ENCODE measurements around the gene ZNF446. TPM values are rescaled to one million over a fixed set of nuclear protein-coding genes. Genes with fewer than 3 reads are reported as not detected.

The ZNF446 gene
- total RNA-seq, 1 experiment from 2014 or later = 8.9 TPM

DNA sequence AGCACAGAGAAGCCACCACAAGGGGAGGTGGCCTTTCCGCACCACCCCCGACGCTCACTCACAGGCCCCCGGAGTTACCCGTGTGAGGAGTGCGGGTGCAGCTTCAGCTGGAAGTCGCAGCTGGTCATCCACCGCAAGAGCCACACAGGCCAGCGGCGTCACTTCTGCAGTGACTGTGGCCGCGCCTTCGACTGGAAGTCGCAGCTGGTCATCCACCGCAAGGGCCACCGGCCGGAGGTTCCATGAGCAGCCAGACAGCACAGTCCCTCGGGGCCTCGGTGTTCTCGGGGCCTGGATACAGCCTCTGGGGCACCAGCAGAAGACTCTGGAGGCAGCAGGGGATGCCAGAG lies 4.3 kb downstream of the ZNF446 start:
- no peak overlapping the region for H3K4me3 ChIP-seq (ENCODE audit: low read length)

DNA sequence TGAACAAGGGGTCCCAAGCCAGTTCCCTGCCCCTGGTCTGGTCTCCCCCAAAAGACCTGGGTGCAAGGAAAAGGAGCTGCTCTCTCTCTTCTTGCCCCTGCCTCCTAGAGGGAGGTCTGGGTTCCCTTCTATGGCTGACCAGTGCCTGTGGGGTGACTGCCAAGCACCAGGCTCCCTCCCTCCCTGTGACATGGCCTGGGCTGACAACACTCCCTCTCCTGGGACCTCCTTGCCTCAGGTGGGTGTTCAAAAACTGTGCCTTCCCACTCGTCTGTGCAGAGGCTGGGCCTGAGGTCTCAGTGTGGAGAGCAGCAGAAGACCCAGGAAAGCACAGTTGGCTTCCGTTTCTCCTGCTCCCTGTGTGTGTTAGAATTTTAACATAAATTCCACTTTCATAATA lies 4.7 kb downstream of the ZNF446 start:
- no peak overlapping the region for H3K9ac ChIP-seq (ENCODE audit: low read length)
- DNase-seq (no peak), ATAC-seq (no peak)
- BruUV-seq (replicated peaks) = no TSS peak
- TF ChIP-seq EZH2 (IDR thresholded peaks at IDR 0.05; ENCODE audit: low read length, unreplicated experiment) (no peak), EZH2phosphoT487 (IDR thresholded peaks at IDR 0.05; ENCODE audit: borderline replicate concordance, low read length) (no peak)
- TF ChIP-seq, protein P1, sequence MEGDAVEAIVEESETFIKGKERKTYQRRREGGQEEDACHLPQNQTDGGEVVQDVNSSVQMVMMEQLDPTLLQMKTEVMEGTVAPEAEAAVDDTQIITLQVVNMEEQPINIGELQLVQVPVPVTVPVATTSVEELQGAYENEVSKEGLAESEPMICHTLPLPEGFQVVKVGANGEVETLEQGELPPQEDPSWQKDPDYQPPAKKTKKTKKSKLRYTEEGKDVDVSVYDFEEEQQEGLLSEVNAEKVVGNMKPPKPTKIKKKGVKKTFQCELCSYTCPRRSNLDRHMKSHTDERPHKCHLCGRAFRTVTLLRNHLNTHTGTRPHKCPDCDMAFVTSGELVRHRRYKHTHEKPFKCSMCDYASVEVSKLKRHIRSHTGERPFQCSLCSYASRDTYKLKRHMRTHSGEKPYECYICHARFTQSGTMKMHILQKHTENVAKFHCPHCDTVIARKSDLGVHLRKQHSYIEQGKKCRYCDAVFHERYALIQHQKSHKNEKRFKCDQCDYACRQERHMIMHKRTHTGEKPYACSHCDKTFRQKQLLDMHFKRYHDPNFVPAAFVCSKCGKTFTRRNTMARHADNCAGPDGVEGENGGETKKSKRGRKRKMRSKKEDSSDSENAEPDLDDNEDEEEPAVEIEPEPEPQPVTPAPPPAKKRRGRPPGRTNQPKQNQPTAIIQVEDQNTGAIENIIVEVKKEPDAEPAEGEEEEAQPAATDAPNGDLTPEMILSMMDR (conservative IDR thresholded peaks at IDR 0.05; ENCODE audit: low read depth, low read length) = no peak
- H3K27ac ChIP-seq (ENCODE audit: low read length) = no peak overlapping the region
- CTCF ChIA-PET = no interaction called here
- H2AFZ ChIP-seq (ENCODE audit: low read length) = no peak overlapping the region
- H3K79me2 ChIP-seq (ENCODE audit: low read length) = no peaks in the 10 kb centered on the region
- intact Hi-C loops (cut with micrococcal nuclease) = no loop called here
- no peaks in the 10 kb centered on the region for H3K9me3 ChIP-seq (ENCODE audit: low read length)
- H3F3A ChIP-seq (ENCODE audit: low read length, unreplicated experiment) = no peaks in the 10 kb centered on the region
- no peak overlapping the region for H3K4me2 ChIP-seq (ENCODE audit: low read length)
- peaks cover 8% of the 10 kb centered on the region for H3K4me1 ChIP-seq (ENCODE audit: insufficient read depth, low read length)
- H3K27me3 ChIP-seq (ENCODE audit: low read length) = no peaks in the 10 kb centered on the region
- H3K4me3 ChIP-seq (ENCODE audit: low read length) = no peak overlapping the region
- H3K9me2 ChIP-seq (replicated peaks; ENCODE audit: low read length) = no peaks in the 10 kb centered on the region
- POLR2A ChIA-PET (ENCODE audit: unreplicated experiment) = no interaction called here
- H3K36me3 ChIP-seq (ENCODE audit: low read depth, low read length) = peaks cover 4% of the 10 kb centered on the region; the same call in 1 of the 2 replicates
- H4K20me1 ChIP-seq (ENCODE audit: low read length) = no peaks in the 10 kb centered on the region

More for the DNA sequence above, 4.3 kb downstream of the ZNF446 start:
- H3K9me2 ChIP-seq (replicated peaks; ENCODE audit: low read length) = no peaks in the 10 kb centered on the region
- H3K9me3 ChIP-seq (ENCODE audit: low read length) = no peaks in the 10 kb centered on the region
- no TSS peak for BruUV-seq (replicated peaks)
- H2AFZ ChIP-seq (ENCODE audit: low read length) = no peak overlapping the region
- H3K27me3 ChIP-seq (ENCODE audit: low read length) = no peaks in the 10 kb centered on the region
- H3K4me1 ChIP-seq (ENCODE audit: insufficient read depth, low read length) = peaks cover 9% of the 10 kb centered on the region
- ChIA-PET POLR2A (ENCODE audit: unreplicated experiment) (no interaction called here), CTCF (no interaction called here)
- H3K79me2 ChIP-seq (ENCODE audit: low read length) = no peaks in the 10 kb centered on the region
- ATAC-seq (no peak), DNase-seq (no peak)
- H3K9ac ChIP-seq (ENCODE audit: low read length) = no peak overlapping the region
- TF ChIP-seq EZH2phosphoT487 (IDR thresholded peaks at IDR 0.05; ENCODE audit: borderline replicate concordance, low read length) = no peak
- H3K36me3 ChIP-seq (ENCODE audit: low read depth, low read length) = peaks cover 4% of the 10 kb centered on the region; the same call in 1 of the 2 replicates
- H3K27ac ChIP-seq (ENCODE audit: low read length) = no peak overlapping the region
- no peak overlapping the region for H3K4me2 ChIP-seq (ENCODE audit: low read length)
- H4K20me1 ChIP-seq (ENCODE audit: low read length) = no peaks in the 10 kb centered on the region
- intact Hi-C loops (cut with micrococcal nuclease) = no loop called here
- no peaks in the 10 kb centered on the region for H3F3A ChIP-seq (ENCODE audit: low read length, unreplicated experiment)

DNA sequence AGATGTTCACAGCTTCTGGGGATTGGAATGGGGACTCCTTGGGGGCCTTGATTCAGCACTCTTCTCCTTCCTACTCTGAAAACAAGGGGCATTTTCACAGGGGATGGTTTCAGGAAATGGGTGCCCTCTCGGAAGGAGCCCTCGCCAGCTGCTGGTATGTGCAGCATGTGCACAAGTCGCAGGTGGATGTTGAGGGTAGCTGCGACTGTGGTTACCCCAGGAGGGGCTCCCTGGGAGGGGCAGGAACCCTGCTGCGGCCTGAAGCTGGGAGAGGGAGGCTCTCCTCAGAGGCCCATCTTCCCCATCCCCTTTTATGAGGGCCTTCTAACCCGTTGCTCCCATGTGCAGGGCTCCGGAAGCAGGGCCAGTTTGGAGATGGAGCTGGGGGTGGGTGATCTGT lies 6.2 kb downstream of the ZNF446 start:
- ChIA-PET CTCF (no interaction called here), POLR2A (ENCODE audit: unreplicated experiment) (no interaction called here)
- BruUV-seq (replicated peaks) = no TSS peak
- Histone ChIP-seq H3K9ac (ENCODE audit: low read length) (no peak overlapping the region), H3K27ac (ENCODE audit: low read length) (no peak overlapping the region), H2AFZ (ENCODE audit: low read length) (no peak overlapping the region), H3K4me2 (ENCODE audit: low read length) (no peak overlapping the region), H3K27me3 (ENCODE audit: low read length) (no peaks in the 10 kb centered on the region), H3K4me3 (ENCODE audit: low read length) (no peak overlapping the region), H3K79me2 (ENCODE audit: low read length) (no peaks in the 10 kb centered on the region), H3K9me3 (ENCODE audit: low read length) (no peaks in the 10 kb centered on the region), H3F3A (ENCODE audit: low read length, unreplicated experiment) (no peaks in the 10 kb centered on the region), H3K36me3 (ENCODE audit: low read depth, low read length) (peaks cover 4% of the 10 kb centered on the region; the same call in 1 of the 2 replicates), H4K20me1 (ENCODE audit: low read length) (no peaks in the 10 kb centered on the region), H3K4me1 (ENCODE audit: insufficient read depth, low read length) (no peaks in the 10 kb centered on the region), H3K9me2 (replicated peaks; ENCODE audit: low read length) (no peaks in the 10 kb centered on the region)
- intact Hi-C loops (cut with micrococcal nuclease) = no loop called here
- DNase-seq (no peak), ATAC-seq (no peak)
- TF ChIP-seq EZH2 (IDR thresholded peaks at IDR 0.05; ENCODE audit: low read length, unreplicated experiment) = no peak
- TF ChIP-seq EZH2phosphoT487 (IDR thresholded peaks at IDR 0.05; ENCODE audit: borderline replicate concordance, low read length) = no peak
- TF ChIP-seq, protein P1 (conservative IDR thresholded peaks at IDR 0.05; ENCODE audit: low read depth, low read length) = no peak
